ENCODE measurements around the gene ENTPD1. TPM values are rescaled to one million over a fixed set of nuclear protein-coding genes. Genes with fewer than 3 reads are reported as not detected.

Gene ENTPD1
- total RNA-seq, 1 donor from 2014 or later: 1.6 TPM

- peaks cover 13% of the 10 kb centered on the region for H3K4me1 ChIP-seq
- no peaks in the 10 kb centered on the region for H3K9me3 Mint-ChIP-seq
- H3K36me3 Mint-ChIP-seq: no peaks in the 10 kb centered on the region
- no peaks in the 10 kb centered on the region for H3K36me3 ChIP-seq
- peaks cover 16% of the 10 kb centered on the region for H3K4me1 Mint-ChIP-seq
- H3K4me3 Mint-ChIP-seq: no peak overlapping the region
- no peak overlapping the region for H3K4me3 ChIP-seq
- no peaks in the 10 kb centered on the region for H4K20me1 ChIP-seq (ENCODE audit: low read depth)
- no peak for TF ChIP-seq EZH2phosphoT487 (IDR thresholded peaks at IDR 0.05)
- no peak for TF ChIP-seq CTCF (IDR thresholded peaks at IDR 0.05)
- TF ChIP-seq EZH2 (IDR thresholded peaks at IDR 0.05): no peak
- H3K9ac ChIP-seq: no peak overlapping the region
- no peaks in the 10 kb centered on the region for H3K27me3 Mint-ChIP-seq (ENCODE audit: insufficient read depth, low read depth)
- H3K27ac ChIP-seq: no peak overlapping the region
- H3K79me2 ChIP-seq (ENCODE audit: low read depth): no peaks in the 10 kb centered on the region
- H2AFZ ChIP-seq (replicated peaks): no peak overlapping the region
- H3F3A ChIP-seq (ENCODE audit: low read depth): no peaks in the 10 kb centered on the region
- H3K4me2 ChIP-seq: no peak overlapping the region
- no peak for DNase-seq (ENCODE audit: low spot score)
- H3K27ac Mint-ChIP-seq: no peak overlapping the region
- H3K27me3 ChIP-seq: no peaks in the 10 kb centered on the region
- no peaks in the 10 kb centered on the region for H3K9me3 ChIP-seq (ENCODE audit: low read depth)
Observed at GRCh38 chr10:95789902-95790301, 33.9 kb downstream of the ENTPD1 start.

- Mint-ChIP-seq H3K36me3 (no peaks in the 10 kb centered on the region), H3K4me1 (peaks cover 16% of the 10 kb centered on the region), H3K9me3 (no peaks in the 10 kb centered on the region), H3K4me3 (no peak overlapping the region), H3K27me3 (ENCODE audit: insufficient read depth, low read depth) (no peaks in the 10 kb centered on the region), H3K27ac (no peak overlapping the region)
- H3K79me2 ChIP-seq (ENCODE audit: low read depth): no peaks in the 10 kb centered on the region
- H3F3A ChIP-seq (ENCODE audit: low read depth): no peaks in the 10 kb centered on the region
- H3K27ac ChIP-seq: no peak overlapping the region
- H4K20me1 ChIP-seq (ENCODE audit: low read depth): no peaks in the 10 kb centered on the region
- no peak overlapping the region for H3K4me2 ChIP-seq
- TF ChIP-seq EZH2 (IDR thresholded peaks at IDR 0.05) (no peak), EZH2phosphoT487 (IDR thresholded peaks at IDR 0.05) (no peak), CTCF (IDR thresholded peaks at IDR 0.05) (no peak)
- H3K9ac ChIP-seq: no peak overlapping the region
- H3K4me3 ChIP-seq: no peak overlapping the region
- H3K4me1 ChIP-seq: peaks cover 13% of the 10 kb centered on the region
- DNase-seq (ENCODE audit: low spot score): no peak
- H3K27me3 ChIP-seq: no peaks in the 10 kb centered on the region
- H2AFZ ChIP-seq (replicated peaks): no peak overlapping the region
- no peaks in the 10 kb centered on the region for H3K36me3 ChIP-seq
- no peaks in the 10 kb centered on the region for H3K9me3 ChIP-seq (ENCODE audit: low read depth)
Observed at GRCh38 chr10:95790982-95791381, 35.0 kb downstream of the ENTPD1 start.

GRCh38 chr10:95791425-95791979, 35.5 kb downstream of the ENTPD1 start:
- Mint-ChIP-seq H3K27me3 (ENCODE audit: insufficient read depth, low read depth) (no peaks in the 10 kb centered on the region), H3K36me3 (no peaks in the 10 kb centered on the region), H3K4me1 (peaks cover 16% of the 10 kb centered on the region), H3K4me3 (no peak overlapping the region), H3K27ac (no peak overlapping the region), H3K9me3 (no peaks in the 10 kb centered on the region)
- H4K20me1 ChIP-seq (ENCODE audit: low read depth): no peaks in the 10 kb centered on the region
- H3K27me3 ChIP-seq: no peaks in the 10 kb centered on the region
- no peaks in the 10 kb centered on the region for H3K79me2 ChIP-seq (ENCODE audit: low read depth)
- no peak overlapping the region for H2AFZ ChIP-seq (replicated peaks)
- no peak overlapping the region for H3K27ac ChIP-seq
- TF ChIP-seq CTCF (IDR thresholded peaks at IDR 0.05): no peak
- TF ChIP-seq EZH2 (IDR thresholded peaks at IDR 0.05): no peak
- TF ChIP-seq EZH2phosphoT487 (IDR thresholded peaks at IDR 0.05): no peak
- H3K4me3 ChIP-seq: no peak overlapping the region
- no peak overlapping the region for H3K9ac ChIP-seq
- H3F3A ChIP-seq (ENCODE audit: low read depth): no peaks in the 10 kb centered on the region
- no peak overlapping the region for H3K4me2 ChIP-seq
- DNase-seq (ENCODE audit: low spot score): no peak
- no peaks in the 10 kb centered on the region for H3K9me3 ChIP-seq (ENCODE audit: low read depth)
- peaks cover 13% of the 10 kb centered on the region for H3K4me1 ChIP-seq
- H3K36me3 ChIP-seq: no peaks in the 10 kb centered on the region

Measured in neural progenitor cell (in vitro differentiated cells).